PC-3 (cell line): ENCODE measurements around the gene CACNA1B.

ENCODE experiments used
- CTCF ChIP-seq: fragments of 300-600 bp; sonication (generic); conservative IDR thresholded peaks from 2 replicates; pipeline ENCODE4 v1.5.1; 2017; ENCODE audit warnings: antibody characterized with exemption, low read depth, mild to moderate bottlenecking, low read length
- EZH2 ChIP-seq: fragments of 300-600 bp; sonication (generic); IDR thresholded peaks from one replicate; pipeline ENCODE4 v1.6.1; 2017; ENCODE audit warnings: antibody characterized with exemption, mild to moderate bottlenecking, low read length; ENCODE audit not compliant: unreplicated experiment
- EZH2phosphoT487 ChIP-seq: fragments of 300-600 bp; sonication (generic); IDR thresholded peaks from 2 replicates; pipeline ENCODE4 v1.6.1; 2018; ENCODE audit warnings: mild to moderate bottlenecking, antibody characterized with exemption, low read length, borderline replicate concordance

GRCh38 chr9:137912671-137913070, 35.1 kb downstream of the CACNA1B start:
- no peak for TF ChIP-seq CTCF
- TF ChIP-seq EZH2 = no peak
- no peak for TF ChIP-seq EZH2phosphoT487
